Skeletal muscle cell (primary cell): ENCODE data around the gene AQP9.
"Not testable (repeated sequence)": the region's sequence is repeated elsewhere in the genome, so short reads cannot be mapped to it uniquely, and the experiment has no call there.

Experiments
- DNase-seq: peaks from one replicate; pipeline ENCODE4 v3.0.0-alpha.2; 2010; ENCODE audit warnings: low read depth
- H3K4me3 ChIP-seq: 2 replicates; pipeline ENCODE4 v1.5.1; 2011; ENCODE audit warnings: low read depth, mild to moderate bottlenecking, control low read depth, low read length, moderate library complexity

AQP9 gene

GRCh38 chr15:58171476-58172061 lies 33.4 kb downstream of the AQP9 start:
- DNase-seq = no peak
- H3K4me3 ChIP-seq = no peak overlapping the region

- no peak for DNase-seq
Measured at GRCh38 chr15:58174709-58175108, 36.5 kb downstream of the AQP9 start.

GRCh38 chr15:58175955-58176354 lies 37.8 kb downstream of the AQP9 start:
- H3K4me3 ChIP-seq = no peak overlapping the region
- DNase-seq = no peak

More at GRCh38 chr15:58174709-58175108, 36.5 kb downstream of the AQP9 start:
- H3K4me3 ChIP-seq = no peak overlapping the region

GRCh38 chr15:58178668-58179067 lies 40.5 kb downstream of the AQP9 start:
- DNase-seq = no peak
- H3K4me3 ChIP-seq = no peak overlapping the region

GRCh38 chr15:58179206-58179605 lies 41.0 kb downstream of the AQP9 start:
- no peak for DNase-seq
- no peak overlapping the region for H3K4me3 ChIP-seq

- DNase-seq = no peak
- H3K4me3 ChIP-seq = no peak overlapping the region
Measured at GRCh38 chr15:58179741-58180381, 41.7 kb downstream of the AQP9 start.

GRCh38 chr15:58182460-58183163 lies 44.4 kb downstream of the AQP9 start:
- no peak for DNase-seq
- H3K4me3 ChIP-seq = no peak overlapping the region

GRCh38 chr15:58185439-58185838 lies 47.3 kb downstream of the AQP9 start:
- no peak for DNase-seq
- H3K4me3 ChIP-seq = no peak overlapping the region

GRCh38 chr15:58189148-58189811 lies 51.1 kb downstream of the AQP9 start:
- DNase-seq = no peak
- no peak overlapping the region for H3K4me3 ChIP-seq

- no peak for DNase-seq
- H3K4me3 ChIP-seq = no peak overlapping the region
Measured at GRCh38 chr15:58190419-58190818, 52.2 kb downstream of the AQP9 start.

- not testable (repeated sequence) for H3K4me3 ChIP-seq, DNase-seq
Measured at GRCh38 chr15:58193636-58194035, 55.5 kb downstream of the AQP9 start.

- H3K4me3 ChIP-seq = no peak overlapping the region
- no peak for DNase-seq
Measured at GRCh38 chr15:58200739-58201138, 62.6 kb downstream of the AQP9 start.

- DNase-seq = peak; percentile 73
- H3K4me3 ChIP-seq = no peak overlapping the region
Measured at GRCh38 chr15:58201516-58201915, 63.3 kb downstream of the AQP9 start.

- peak; percentile 97 for DNase-seq
- no peak overlapping the region for H3K4me3 ChIP-seq
Measured at GRCh38 chr15:58203537-58203936, 65.4 kb downstream of the AQP9 start.

- H3K4me3 ChIP-seq = no peak overlapping the region
- no peak for DNase-seq
Measured at GRCh38 chr15:58206151-58206550, 68.0 kb downstream of the AQP9 start.

GRCh38 chr15:58208217-58208616 lies 70.0 kb downstream of the AQP9 start:
- not testable (repeated sequence) for H3K4me3 ChIP-seq, DNase-seq

GRCh38 chr15:58209007-58209481 lies 70.9 kb downstream of the AQP9 start:
- DNase-seq, H3K4me3 ChIP-seq: not testable (repeated sequence)

GRCh38 chr15:58210031-58210430 lies 71.8 kb downstream of the AQP9 start:
- not testable (repeated sequence) for DNase-seq, H3K4me3 ChIP-seq

- H3K4me3 ChIP-seq = no peak overlapping the region
- DNase-seq = no peak
Measured at GRCh38 chr15:58212909-58213526, 74.8 kb downstream of the AQP9 start.
